PC-3 (cell line): ENCODE data around the gene LBHD2. TPM values are rescaled to one million over a fixed set of nuclear protein-coding genes. Genes with fewer than 3 reads are reported as not detected.

Source experiments
- ATAC-seq: fragments of 200-7000 bp; cut with Tn5 transposase; 2 replicates; pipeline ENCODE4 v1.9.1; 2020; ENCODE audit warnings: mild to moderate bottlenecking, moderate library complexity
- BruUV-seq: library from RNA; stranded (reverse); fragments of 400-500 nt; replicated peaks from 2 replicates; lab custom pipeline; 2021; lab: Mats Ljungman, UMichigan
- CTCF ChIA-PET: fragments of 300-600 bp; sonication (Branson Sonifier 250); formaldehyde crosslinking; loops from one replicate; lab custom pipeline; 2022; ENCODE audit warnings: antibody characterized with exemption; lab: Charles Lee
- POLR2A ChIA-PET: fragments of 300-600 bp; sonication (Branson Sonifier 250); formaldehyde crosslinking; loops from one replicate; lab custom pipeline; 2022; ENCODE audit warnings: antibody characterized with exemption; ENCODE audit not compliant: unreplicated experiment; lab: Charles Lee
- DNase-seq: peaks from one replicate; pipeline ENCODE4 v3.0.0-alpha.2; 2015
- H2AFZ ChIP-seq: fragments of 300-600 bp; sonication (generic); 2 replicates; pipeline ENCODE4 v1.6.0; 2016; ENCODE audit warnings: antibody characterized with exemption, low read length
- H3F3A ChIP-seq: fragments of 300-600 bp; sonication (generic); one replicate; pipeline ENCODE4 v1.6.0; 2017; ENCODE audit warnings: antibody characterized with exemption, low read length, control low read depth, mild to moderate bottlenecking; ENCODE audit not compliant: unreplicated experiment
- H3K27ac ChIP-seq: fragments of 300-600 bp; sonication (generic); 2 replicates; pipeline ENCODE4 v1.5.1; 2016; ENCODE audit warnings: mild to moderate bottlenecking, low read length
- H3K27me3 ChIP-seq: fragments of 300-600 bp; sonication (generic); 2 replicates; pipeline ENCODE4 v1.6.1; 2016; ENCODE audit warnings: low read length, mixed read lengths
- H3K36me3 ChIP-seq: fragments of 300-600 bp; sonication (generic); 2 replicates; pipeline ENCODE4 v1.6.1; 2016; ENCODE audit warnings: low read depth, mixed run types, low read length, mixed read lengths
- H3K4me1 ChIP-seq: fragments of 300-600 bp; sonication (generic); 2 replicates; pipeline ENCODE4 v1.5.1; 2016; ENCODE audit warnings: low read length; ENCODE audit not compliant: insufficient read depth
- H3K4me2 ChIP-seq: fragments of 300-600 bp; sonication (generic); 2 replicates; pipeline ENCODE4 v1.6.0; 2016; ENCODE audit warnings: low read length
- H3K4me3 ChIP-seq: fragments of 300-600 bp; sonication (generic); 2 replicates; pipeline ENCODE4 v1.5.1; 2016; ENCODE audit warnings: mild to moderate bottlenecking, low read length, mixed read lengths
- H3K79me2 ChIP-seq: fragments of 300-600 bp; sonication (generic); 2 replicates; pipeline ENCODE4 v1.6.1; 2017; ENCODE audit warnings: low read length, mixed read lengths
- H3K9ac ChIP-seq: fragments of 300-600 bp; sonication (generic); 2 replicates; pipeline ENCODE4 v1.6.0; 2016; ENCODE audit warnings: mild to moderate bottlenecking, low read length
- H3K9me2 ChIP-seq: fragments of 300-600 bp; sonication (generic); replicated peaks from 2 replicates; pipeline ENCODE4 v1.6.1; 2016; ENCODE audit warnings: mixed run types, low read length, mixed read lengths
- H3K9me3 ChIP-seq: fragments of 300-600 bp; sonication (generic); 2 replicates; pipeline ENCODE4 v1.6.1; 2016; ENCODE audit warnings: low read length, mixed read lengths
- H4K20me1 ChIP-seq: fragments of 300-600 bp; sonication (generic); 2 replicates; pipeline ENCODE4 v1.6.1; 2016; ENCODE audit warnings: low read length, mixed read lengths
- CTCF ChIP-seq: fragments of 300-600 bp; sonication (generic); conservative IDR thresholded peaks from 2 replicates; pipeline ENCODE4 v1.5.1; 2017; ENCODE audit warnings: antibody characterized with exemption, low read depth, mild to moderate bottlenecking, low read length
- EZH2 ChIP-seq: fragments of 300-600 bp; sonication (generic); IDR thresholded peaks from one replicate; pipeline ENCODE4 v1.6.1; 2017; ENCODE audit warnings: antibody characterized with exemption, mild to moderate bottlenecking, low read length; ENCODE audit not compliant: unreplicated experiment
- EZH2phosphoT487 ChIP-seq: fragments of 300-600 bp; sonication (generic); IDR thresholded peaks from 2 replicates; pipeline ENCODE4 v1.6.1; 2018; ENCODE audit warnings: mild to moderate bottlenecking, antibody characterized with exemption, low read length, borderline replicate concordance
- intact Hi-C: fragments of 100-400 bp; cut with micrococcal nuclease; formaldehyde crosslinking; loops from 2 replicates; pipeline ENCODE4 v1.9.0; 2023
- total RNA-seq: library from RNA; depleted of rRNA; stranded (reverse); fragments of >200 nt; gene quantifications from 2 replicates; pipeline ENCODE4 v1.2.3, GENCODE V29; 2014

The LBHD2 gene
- total RNA-seq, 1 experiment from 2014 or later: not detected

GRCh38 chr14:103104389-103104653 lies 20.3 kb downstream of the LBHD2 start:
- no peak for TF ChIP-seq CTCF
- TF ChIP-seq EZH2: no peak
- TF ChIP-seq EZH2phosphoT487: no peak
- Histone ChIP-seq H4K20me1 (no peaks in the 10 kb centered on the region), H3K36me3 (no peaks in the 10 kb centered on the region), H3K9ac (no peak overlapping the region), H3F3A (no peaks in the 10 kb centered on the region), H3K27ac (no peak overlapping the region), H3K4me1 (peaks cover 15% of the 10 kb centered on the region; the same call in 1 of the 2 replicates), H3K79me2 (no peaks in the 10 kb centered on the region), H3K4me3 (peak overlapping the region; percentile 63), H3K9me2 (no peaks in the 10 kb centered on the region), H3K4me2 (peak overlapping the region; percentile 83), H3K27me3 (peaks cover 7% of the 10 kb centered on the region; the same call in 1 of the 2 replicates), H3K9me3 (no peaks in the 10 kb centered on the region), H2AFZ (peak overlapping the region; percentile 84)
- ATAC-seq (no peak), DNase-seq (no peak)
- ChIA-PET CTCF (interaction anchor here (0.6 to 1.8 kb wide), 11 partner anchors 19 to 197 kb away, joined by 3 to 15 read pairs (median 7); partner anchors contain the start of gene TNFAIP2), POLR2A (no interaction called here)
- no TSS peak for BruUV-seq
- intact Hi-C loops: loop anchor here (2.0 kb wide), 1 partner anchor 80 kb away; no protein-coding TSS in a partner anchor

GRCh38 chr14:103104654-103105452 lies 20.8 kb downstream of the LBHD2 start:
- DNase-seq (peak; percentile 82), ATAC-seq (peak; percentile 75)
- peak overlapping the region; percentile 63 for H3K4me3 ChIP-seq
- H3K4me2 ChIP-seq: peak overlapping the region; percentile 83
- TF ChIP-seq EZH2phosphoT487 (no peak), CTCF (peak; percentile 97), EZH2 (no peak)
- no peak overlapping the region for H3K27ac ChIP-seq
- no peaks in the 10 kb centered on the region for H3F3A ChIP-seq
- no TSS peak for BruUV-seq
- H3K9me2 ChIP-seq: no peaks in the 10 kb centered on the region
- H3K4me1 ChIP-seq: peaks cover 19% of the 10 kb centered on the region
- no peaks in the 10 kb centered on the region for H3K36me3 ChIP-seq
- no peak overlapping the region for H3K9ac ChIP-seq
- ChIA-PET POLR2A (interaction anchor here (0.6 kb wide), 1 partner anchor 113 kb away, joined by 9 read pairs; no protein-coding TSS in a partner anchor), CTCF (interaction anchor here (0.6 to 1.8 kb wide), 16 partner anchors 19 to 196 kb away, joined by 3 to 15 read pairs (median 6); partner anchors contain the start of gene TNFAIP2)
- H4K20me1 ChIP-seq: no peaks in the 10 kb centered on the region
- peaks cover 7% of the 10 kb centered on the region; the same call in 1 of the 2 replicates for H3K27me3 ChIP-seq
- H3K9me3 ChIP-seq: no peaks in the 10 kb centered on the region
- peak overlapping the region; percentile 84 for H2AFZ ChIP-seq
- no peaks in the 10 kb centered on the region for H3K79me2 ChIP-seq
- intact Hi-C loops: loop anchor here (1.0 to 5.0 kb wide), 3 partner anchors 37 to 187 kb away; no protein-coding TSS in a partner anchor
